Large intestine (tissue), 3 donors: ENCODE data around the gene RAB11FIP5. TPM values are rescaled to one million over a fixed set of nuclear protein-coding genes. Genes with fewer than 3 reads are reported as not detected.
A peak's percentile ranks its signal among the peaks of the same experiment; 100 is the strongest.

ENCODE experiments used
- DNase-seq, 2 donors: peaks; one replicate each; pipeline versions ENCODE4 v3.0.0 to v3.0.0-alpha.2; 2013
- H3K27ac ChIP-seq: one replicate; pipeline ENCODE4 v1.5.1; 2013; ENCODE audit warnings: low read length
- H3K27me3 ChIP-seq: 2 replicates; pipeline ENCODE4 v1.6.1; 2013; ENCODE audit warnings: low read length; ENCODE audit not compliant: control insufficient read depth, insufficient read depth
- H3K36me3 ChIP-seq: 2 replicates; pipeline ENCODE4 v1.6.1; 2013; ENCODE audit warnings: low read length; ENCODE audit not compliant: control insufficient read depth, insufficient read depth
- H3K4me1 ChIP-seq: one replicate; pipeline ENCODE4 v1.6.1; 2013; ENCODE audit warnings: low read length; ENCODE audit not compliant: control insufficient read depth, insufficient read depth
- H3K4me3 ChIP-seq: one replicate; pipeline ENCODE4 v1.5.1; 2013; ENCODE audit warnings: low read length
- H3K9me3 ChIP-seq: one replicate; pipeline ENCODE4 v1.6.1; 2013; ENCODE audit warnings: mild to moderate bottlenecking, low read depth, low read length, moderate library complexity; ENCODE audit not compliant: control insufficient read depth
- WGBS: methylation state at CpG from one replicate; pipeline ENCODE4 v1.1.5; 2013; ENCODE audit warnings: low lambda C conversion rate; ENCODE audit not compliant: insufficient coverage; 5-methylcytosine and 5-hydroxymethylcytosine counted together
- polyA plus RNA-seq: library from polyadenylated mRNA; unstranded; fragments of 120-200 nt; gene quantifications from one replicate; pipeline ENCODE4 v1.2.1, GENCODE V29; 2013

RAB11FIP5 gene
- polyA plus RNA-seq, 1 donor = 21.4 TPM

GRCh38 chr2:73031725-73032701 lies 80.7 kb downstream of the RAB11FIP5 start:
- Histone ChIP-seq H3K4me1 (peaks cover 23% of the 10 kb centered on the region), H3K27me3 (no peaks in the 10 kb centered on the region), H3K36me3 (peaks cover 7% of the 10 kb centered on the region), H3K27ac (peak overlapping the region; percentile 84), H3K9me3 (no peaks in the 10 kb centered on the region), H3K4me3 (no peak overlapping the region)
- WGBS = no CpG with 5 or more reads among the region's 10 CpGs
- DNase-seq = peak; percentile 85 to 93

GRCh38 chr2:73031095-73031678 lies 81.6 kb downstream of the RAB11FIP5 start:
- 67% methylated on average over 1 of the region's 3 CpGs for WGBS
- H3K4me1 ChIP-seq = peaks cover 23% of the 10 kb centered on the region
- no peaks in the 10 kb centered on the region for H3K9me3 ChIP-seq
- DNase-seq = no peak
- H3K27me3 ChIP-seq = no peaks in the 10 kb centered on the region
- peak overlapping the region; percentile 84 for H3K27ac ChIP-seq
- no peak overlapping the region for H3K4me3 ChIP-seq
- H3K36me3 ChIP-seq = peaks cover 7% of the 10 kb centered on the region

- Histone ChIP-seq H3K27me3 (no peaks in the 10 kb centered on the region), H3K36me3 (peaks cover 7% of the 10 kb centered on the region), H3K4me3 (no peak overlapping the region), H3K9me3 (no peaks in the 10 kb centered on the region), H3K27ac (no peak overlapping the region), H3K4me1 (peaks cover 23% of the 10 kb centered on the region)
- no peak for DNase-seq
- no CpG with 5 or more reads among the region's 10 CpGs for WGBS
These were observed 83.9 kb downstream of the RAB11FIP5 start for GRCh38 chr2:73028841-73029240.

GRCh38 chr2:73027340-73027739 lies 85.4 kb downstream of the RAB11FIP5 start:
- no peak for DNase-seq
- Histone ChIP-seq H3K27me3 (no peaks in the 10 kb centered on the region), H3K9me3 (no peaks in the 10 kb centered on the region), H3K27ac (no peak overlapping the region), H3K4me3 (no peak overlapping the region), H3K4me1 (peaks cover 11% of the 10 kb centered on the region), H3K36me3 (peaks cover 12% of the 10 kb centered on the region)
- WGBS = no CpG with 5 or more reads among the region's 1 CpG

- Histone ChIP-seq H3K4me1 (no peaks in the 10 kb centered on the region), H3K36me3 (peaks cover 20% of the 10 kb centered on the region), H3K27me3 (no peaks in the 10 kb centered on the region), H3K4me3 (no peak overlapping the region), H3K27ac (no peak overlapping the region), H3K9me3 (no peaks in the 10 kb centered on the region)
- DNase-seq = no peak
- no CpG with 5 or more reads among the region's 1 CpG for WGBS
These were observed 89.3 kb downstream of the RAB11FIP5 start for GRCh38 chr2:73023497-73023896.

Other genes with a start within 250 kb of the RAB11FIP5 start
- 23.8 TPM for gene SPR, start 225.5 kb downstream of the RAB11FIP5 start, polyA plus RNA-seq
- 0.22 TPM for gene EMX1, start 195.4 kb downstream of the RAB11FIP5 start, polyA plus RNA-seq
- gene SFXN5, start 41.2 kb downstream of the RAB11FIP5 start, polyA plus RNA-seq = 20.0 TPM
- gene NOTO, start 89.6 kb upstream of the RAB11FIP5 start, polyA plus RNA-seq = 0.01 TPM
- 24.5 TPM for gene SMYD5, start 101.3 kb upstream of the RAB11FIP5 start, polyA plus RNA-seq
- gene PRADC1, start 120.3 kb upstream of the RAB11FIP5 start, polyA plus RNA-seq = 13.5 TPM
- 169 TPM for gene CCT7, start 121.4 kb upstream of the RAB11FIP5 start, polyA plus RNA-seq
- 2.4 TPM for gene FBXO41, start 171.5 kb upstream of the RAB11FIP5 start, polyA plus RNA-seq
- gene EGR4, start 180.6 kb upstream of the RAB11FIP5 start, polyA plus RNA-seq = 0.04 TPM